ENCODE results near the gene DCBLD1.

DNA sequence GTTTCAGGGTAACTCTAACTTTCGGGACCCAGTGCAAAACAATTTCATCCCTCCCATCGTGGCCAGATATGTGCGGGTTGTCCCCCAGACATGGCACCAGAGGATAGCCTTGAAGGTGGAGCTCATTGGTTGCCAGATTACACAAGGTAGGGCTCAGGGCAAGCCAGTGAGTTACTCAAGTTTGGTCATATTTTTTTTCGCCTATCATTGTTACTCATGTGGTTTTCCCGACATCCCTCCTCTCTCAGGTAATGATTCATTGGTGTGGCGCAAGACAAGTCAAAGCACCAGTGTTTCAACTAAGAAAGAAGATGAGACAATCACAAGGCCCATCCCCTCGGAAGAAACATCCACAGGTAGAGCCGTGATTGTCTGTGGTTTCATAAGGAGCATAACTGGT lies 58.2 kb downstream of the DCBLD1 start:
- TF ChIP-seq, protein P1, sequence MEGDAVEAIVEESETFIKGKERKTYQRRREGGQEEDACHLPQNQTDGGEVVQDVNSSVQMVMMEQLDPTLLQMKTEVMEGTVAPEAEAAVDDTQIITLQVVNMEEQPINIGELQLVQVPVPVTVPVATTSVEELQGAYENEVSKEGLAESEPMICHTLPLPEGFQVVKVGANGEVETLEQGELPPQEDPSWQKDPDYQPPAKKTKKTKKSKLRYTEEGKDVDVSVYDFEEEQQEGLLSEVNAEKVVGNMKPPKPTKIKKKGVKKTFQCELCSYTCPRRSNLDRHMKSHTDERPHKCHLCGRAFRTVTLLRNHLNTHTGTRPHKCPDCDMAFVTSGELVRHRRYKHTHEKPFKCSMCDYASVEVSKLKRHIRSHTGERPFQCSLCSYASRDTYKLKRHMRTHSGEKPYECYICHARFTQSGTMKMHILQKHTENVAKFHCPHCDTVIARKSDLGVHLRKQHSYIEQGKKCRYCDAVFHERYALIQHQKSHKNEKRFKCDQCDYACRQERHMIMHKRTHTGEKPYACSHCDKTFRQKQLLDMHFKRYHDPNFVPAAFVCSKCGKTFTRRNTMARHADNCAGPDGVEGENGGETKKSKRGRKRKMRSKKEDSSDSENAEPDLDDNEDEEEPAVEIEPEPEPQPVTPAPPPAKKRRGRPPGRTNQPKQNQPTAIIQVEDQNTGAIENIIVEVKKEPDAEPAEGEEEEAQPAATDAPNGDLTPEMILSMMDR (IDR thresholded peaks at IDR 0.05), result no peak
- TF ChIP-seq EP300 (IDR thresholded peaks at IDR 0.05) (no peak), POLR2A (IDR thresholded peaks at IDR 0.05) (no peak)

Data from tibial nerve (tissue), 4 donors.